Testis (tissue), 3 donors: ENCODE measurements around the gene PLA2G4E. TPM values are rescaled to one million over a fixed set of nuclear protein-coding genes. Genes with fewer than 3 reads are reported as not detected.

Experiments used
- DNase-seq: peaks from one replicate; pipeline ENCODE4 v3.0.0-alpha.2; 2019
- H3K27ac ChIP-seq, 2 donors: fragments of 200-600 bp; sonication (generic); one replicate each; pipeline ENCODE4 v1.5.1; 2019
- H3K27me3 ChIP-seq: fragments of 200-600 bp; sonication (generic); one replicate; pipeline ENCODE4 v1.5.1; 2019
- H3K36me3 ChIP-seq: fragments of 200-600 bp; sonication (generic); one replicate; pipeline ENCODE4 v1.5.1; 2017; ENCODE audit warnings: low read depth; ENCODE audit errors: missing control alignments
- H3K4me1 ChIP-seq: fragments of 200-600 bp; sonication (generic); one replicate; pipeline ENCODE4 v1.5.1; 2019
- H3K4me3 ChIP-seq, 2 donors: fragments of 200-600 bp; sonication (generic); one replicate each; pipeline ENCODE4 v1.5.1; 2017 to 2019
- H3K9me3 ChIP-seq: fragments of 200-600 bp; sonication (generic); one replicate; pipeline ENCODE4 v1.5.1; 2017
- POLR2A ChIP-seq: fragments of 450-650 bp; IDR thresholded peaks from one replicate; pipeline ENCODE4 v1.6.1; 2017; ENCODE audit warnings: antibody characterized with exemption, mild to moderate bottlenecking, moderate library complexity
- WGBS, 2 donors: methylation state at CpG; one replicate each; pipeline ENCODE4 v1.1.5; 2018; 5-methylcytosine and 5-hydroxymethylcytosine counted together
- intact Hi-C: fragments of 100-400 bp; cut with DNase I; formaldehyde crosslinking; loops from one replicate; pipeline ENCODE4 v1.15.1; 2023; ENCODE audit warnings: low total_unique reads
- polyA plus RNA-seq: library from polyadenylated mRNA; stranded (reverse); fragments of 350-450 nt; fragmentation: Illumina TruSeq; extraction: RNeasy Lipid Tissue Mini Kit (QIAGEN cat#74804); gene quantifications from one replicate; pipeline ENCODE4 v1.2.3, GENCODE V29; 2014; ENCODE audit warnings: low read depth, low replicate concordance; ENCODE audit not compliant: insufficient read depth
- total RNA-seq, 2 donors: library from RNA; depleted of rRNA; stranded (reverse); fragments of >200 nt; gene quantifications; one replicate each; pipeline ENCODE4 v1.2.3, GENCODE V29; 2016
- TF ChIP-seq, protein P1 (sequence below), 3 experiments: fragments of 450-650 bp in 2 of 3; fragments of 200-600 bp in 1 of 3; sonication (generic) in 1 of 3; IDR thresholded peaks; one replicate each; pipeline ENCODE4 v1.5.1; 2016 to 2019; ENCODE audit warnings: antibody characterized with exemption in 3 of 3, mild to moderate bottlenecking in 2 of 3, moderate library complexity in 1 of 3

PLA2G4E gene
- total and polyA plus RNA-seq, 3 donors from 2014 or later: 0.31 to 0.71 (median 0.67) TPM

DNA sequence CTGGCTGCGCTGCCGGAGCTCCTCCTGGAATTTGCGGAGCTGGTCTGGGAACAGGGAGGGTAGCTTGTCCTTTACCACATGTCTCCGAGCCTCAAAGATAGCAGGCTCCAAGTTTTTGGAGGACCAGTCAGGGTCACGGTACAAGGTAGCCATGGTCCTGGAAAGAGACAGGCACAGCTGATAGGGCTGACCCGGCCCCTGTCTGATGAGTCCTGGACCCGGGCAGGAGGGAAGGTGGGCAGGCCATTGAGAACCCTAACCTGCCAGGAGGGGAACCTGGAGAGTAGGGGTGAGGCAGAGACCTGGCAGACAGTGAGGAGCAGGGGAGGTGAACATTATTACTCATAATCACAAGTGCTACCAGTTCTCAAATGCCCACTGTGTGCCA is 28.0 kb downstream of the PLA2G4E start:
- Histone ChIP-seq H3K27me3 (no peaks in the 10 kb centered on the region), H3K4me1 (no peaks in the 10 kb centered on the region), H3K36me3 (no peaks in the 10 kb centered on the region), H3K4me3 (no peak overlapping the region), H3K27ac (no peak overlapping the region), H3K9me3 (no peaks in the 10 kb centered on the region)
- TF ChIP-seq, protein P1, sequence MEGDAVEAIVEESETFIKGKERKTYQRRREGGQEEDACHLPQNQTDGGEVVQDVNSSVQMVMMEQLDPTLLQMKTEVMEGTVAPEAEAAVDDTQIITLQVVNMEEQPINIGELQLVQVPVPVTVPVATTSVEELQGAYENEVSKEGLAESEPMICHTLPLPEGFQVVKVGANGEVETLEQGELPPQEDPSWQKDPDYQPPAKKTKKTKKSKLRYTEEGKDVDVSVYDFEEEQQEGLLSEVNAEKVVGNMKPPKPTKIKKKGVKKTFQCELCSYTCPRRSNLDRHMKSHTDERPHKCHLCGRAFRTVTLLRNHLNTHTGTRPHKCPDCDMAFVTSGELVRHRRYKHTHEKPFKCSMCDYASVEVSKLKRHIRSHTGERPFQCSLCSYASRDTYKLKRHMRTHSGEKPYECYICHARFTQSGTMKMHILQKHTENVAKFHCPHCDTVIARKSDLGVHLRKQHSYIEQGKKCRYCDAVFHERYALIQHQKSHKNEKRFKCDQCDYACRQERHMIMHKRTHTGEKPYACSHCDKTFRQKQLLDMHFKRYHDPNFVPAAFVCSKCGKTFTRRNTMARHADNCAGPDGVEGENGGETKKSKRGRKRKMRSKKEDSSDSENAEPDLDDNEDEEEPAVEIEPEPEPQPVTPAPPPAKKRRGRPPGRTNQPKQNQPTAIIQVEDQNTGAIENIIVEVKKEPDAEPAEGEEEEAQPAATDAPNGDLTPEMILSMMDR (IDR thresholded peaks at IDR 0.05): no peak
- TF ChIP-seq POLR2A: no peak
- WGBS, 2 donors: 94 to 96% methylated on average over 5 to 7 of the region's 7 CpGs
- no peak for DNase-seq
- intact Hi-C loops: loop anchor here (5.0 kb wide), 1 partner anchor 65 kb away; no protein-coding TSS in a partner anchor

DNA sequence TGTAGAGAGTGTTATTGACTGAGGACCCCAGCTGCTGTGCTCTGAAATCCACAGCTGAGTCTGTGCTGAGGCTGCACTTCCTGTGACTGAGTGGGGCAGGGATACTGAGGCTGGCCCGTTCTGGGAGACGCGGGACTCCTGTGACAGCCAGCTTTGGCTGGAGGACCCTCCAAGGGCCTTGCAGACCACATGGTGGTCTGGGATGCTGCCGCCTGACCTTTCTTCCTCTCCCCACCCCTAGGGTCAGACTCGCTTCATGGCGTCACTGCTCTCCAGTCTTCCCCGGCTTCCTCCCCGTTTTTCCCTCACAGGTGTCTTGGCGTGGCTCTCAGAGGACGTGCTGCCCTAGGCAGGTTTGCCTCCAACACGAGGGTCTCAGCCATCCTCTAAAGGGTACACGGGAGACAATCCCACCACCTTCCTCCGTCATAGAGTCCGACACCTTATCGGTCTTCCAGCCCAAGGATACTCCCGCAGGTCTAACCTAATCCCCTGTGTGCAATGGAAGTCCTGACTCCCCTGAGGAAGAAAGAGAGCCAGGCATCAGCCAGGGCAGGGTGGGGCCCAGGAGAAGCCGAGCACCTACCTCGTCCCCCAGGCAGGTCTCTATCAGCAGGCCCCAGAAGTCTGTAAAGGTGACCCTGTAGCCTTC is 28.6 kb downstream of the PLA2G4E start:
- H3K36me3 ChIP-seq: no peaks in the 10 kb centered on the region
- no peaks in the 10 kb centered on the region for H3K27me3 ChIP-seq
- no peaks in the 10 kb centered on the region for H3K4me1 ChIP-seq
- H3K27ac ChIP-seq: no peak overlapping the region
- no peak overlapping the region for H3K4me3 ChIP-seq
- WGBS, 2 donors: 93 to 94% methylated on average over 16 to 18 of the region's 18 CpGs
- H3K9me3 ChIP-seq: no peaks in the 10 kb centered on the region
- DNase-seq: no peak
- TF ChIP-seq, protein P1 (IDR thresholded peaks at IDR 0.05): no peak
- no peak for TF ChIP-seq POLR2A
- intact Hi-C loops: loop anchor here (5.0 kb wide), 1 partner anchor 65 kb away; no protein-coding TSS in a partner anchor

DNA sequence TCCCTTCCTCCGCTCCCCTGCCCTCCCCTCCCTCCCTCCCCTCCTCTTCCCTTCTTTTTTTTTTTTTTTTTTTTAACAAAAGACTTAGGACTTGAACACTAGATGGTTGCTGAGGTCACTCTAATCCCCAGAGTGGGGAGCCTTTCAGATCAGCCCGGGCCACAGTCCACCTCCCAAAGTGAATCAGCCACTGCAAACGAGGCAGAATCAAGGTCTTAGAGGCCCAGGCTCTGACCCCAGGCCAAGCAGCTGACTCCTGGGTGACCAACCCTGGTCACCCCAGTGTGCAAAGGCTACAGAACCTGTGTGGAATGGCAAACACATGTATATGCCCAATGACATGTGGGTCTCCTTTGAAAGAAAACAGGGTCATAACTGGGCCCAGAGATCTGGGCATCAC is 30.2 kb downstream of the PLA2G4E start:
- Histone ChIP-seq H3K36me3 (no peaks in the 10 kb centered on the region), H3K27ac (no peak overlapping the region), H3K4me1 (no peaks in the 10 kb centered on the region), H3K27me3 (no peaks in the 10 kb centered on the region), H3K9me3 (no peaks in the 10 kb centered on the region), H3K4me3 (no peak overlapping the region)
- intact Hi-C loops: loop anchor here (5.0 kb wide), 1 partner anchor 67 kb away; no protein-coding TSS in a partner anchor
- 76 to 80% methylated on average over 3 of the region's 3 CpGs for WGBS, 2 donors
- DNase-seq: no peak
- TF ChIP-seq POLR2A: no peak
- TF ChIP-seq, protein P1 (IDR thresholded peaks at IDR 0.05): no peak

DNA sequence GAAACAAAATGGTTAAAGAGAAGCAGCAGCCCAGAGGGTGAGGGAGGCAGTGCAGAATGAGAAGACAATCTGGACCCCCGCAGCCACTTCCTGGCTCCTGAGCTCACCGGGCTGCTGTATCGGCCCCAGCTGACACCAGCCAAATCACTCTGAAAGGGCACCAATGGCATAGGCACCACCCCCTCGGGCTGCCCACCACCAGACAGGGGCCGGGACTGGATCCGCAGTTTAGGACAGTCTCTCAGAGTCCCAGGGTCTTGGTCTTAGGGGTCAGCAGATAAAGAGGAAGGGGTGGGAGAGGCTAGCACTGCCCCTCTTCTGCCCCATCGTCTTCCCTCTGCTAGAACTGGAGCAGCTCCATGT is 30.6 kb downstream of the PLA2G4E start:
- H3K4me3 ChIP-seq: no peak overlapping the region
- no peaks in the 10 kb centered on the region for H3K4me1 ChIP-seq
- H3K36me3 ChIP-seq: no peaks in the 10 kb centered on the region
- no peaks in the 10 kb centered on the region for H3K9me3 ChIP-seq
- intact Hi-C loops: loop anchor here (5.0 kb wide), 1 partner anchor 67 kb away; no protein-coding TSS in a partner anchor
- H3K27me3 ChIP-seq: no peaks in the 10 kb centered on the region
- no peak for DNase-seq
- 70 to 76% methylated on average over 5 to 7 of the region's 7 CpGs for WGBS, 2 donors
- TF ChIP-seq, protein P1 (IDR thresholded peaks at IDR 0.05): no peak
- H3K27ac ChIP-seq: no peak overlapping the region
